Natural killer cell treated with Interleukin-12 subunit alpha and Interleukin-12 subunit beta and Interleukin-15 and Interleukin-18, amount 100 ng/mL, for 72 hours (primary cell): ENCODE measurements around the gene CR1L. TPM values are rescaled to one million over a fixed set of nuclear protein-coding genes. Genes with fewer than 3 reads are reported as not detected.
"Not testable (repeated sequence)": the region's sequence is repeated elsewhere in the genome, so short reads cannot be mapped to it uniquely, and the experiment has no call there.

Source experiments
- ATAC-seq, 2 donors: fragments of 150-1000 bp; cut with Tn5 transposase in 1 of 2; sonication (Bioruptor Pico), chemical (Tn5 transposase) in 1 of 2; 2 replicates each; pipeline ENCODE4 v1.10.0; 2021
- DNase-seq: peaks from one replicate; pipeline ENCODE4 v3.0.0; 2022; ENCODE audit warnings: low spot score
- H3K27ac Mint-ChIP-seq, 2 donors: 1 replicate in 1 of 2; 2 replicates in 1 of 2; pipeline ENCODE4 v1.8.0; 2022; ENCODE audit warnings: mixed read lengths in 2 of 2, mild to moderate bottlenecking in 1 of 2, moderate library complexity in 1 of 2
- H3K27me3 Mint-ChIP-seq, 2 donors: 1 replicate in 1 of 2; 2 replicates in 1 of 2; pipeline ENCODE4 v1.8.0; 2022; ENCODE audit warnings: mixed read lengths in 2 of 2
- H3K36me3 Mint-ChIP-seq: one replicate; pipeline ENCODE4 v1.8.0; 2022; ENCODE audit warnings: mixed read lengths
- H3K4me1 Mint-ChIP-seq, 2 donors: 1 replicate in 1 of 2; 2 replicates in 1 of 2; pipeline ENCODE4 v1.8.0; 2022; ENCODE audit warnings: low read depth in 2 of 2, mixed read lengths in 2 of 2, mild to moderate bottlenecking in 1 of 2
- H3K4me3 Mint-ChIP-seq: one replicate; pipeline ENCODE4 v1.8.0; 2022; ENCODE audit warnings: mixed read lengths
- H3K9me3 Mint-ChIP-seq: 2 replicates; pipeline ENCODE4 v1.8.0; 2022; ENCODE audit warnings: mixed read lengths
- total RNA-seq, 2 donors: library from RNA; stranded (reverse); gene quantifications; one replicate each; pipeline ENCODE4 v1.2.3, GENCODE V29; 2022

Gene CR1L
- total RNA-seq, 2 donors from 2014 or later = not detected

GRCh38 chr1:207719234-207719633 lies 74.3 kb downstream of the CR1L start:
- ATAC-seq (no peak), DNase-seq (no peak)
- Mint-ChIP-seq H3K27me3 (peaks cover 10 to 14% of the 10 kb centered on the region in 2 donors), H3K27ac (no peak overlapping the region), H3K4me3 (no peak overlapping the region), H3K4me1 (no peaks in the 10 kb centered on the region), H3K9me3 (no peaks in the 10 kb centered on the region), H3K36me3 (no peaks in the 10 kb centered on the region)

- DNase-seq, ATAC-seq, H3K4me1 Mint-ChIP-seq, H3K9me3 Mint-ChIP-seq, H3K27me3 Mint-ChIP-seq, H3K27ac Mint-ChIP-seq, H3K36me3 Mint-ChIP-seq, H3K4me3 Mint-ChIP-seq: not testable (repeated sequence)
Observed at GRCh38 chr1:207728200-207728858, 83.4 kb downstream of the CR1L start.

- H3K36me3 Mint-ChIP-seq, H3K4me3 Mint-ChIP-seq, H3K27me3 Mint-ChIP-seq, ATAC-seq, DNase-seq, H3K4me1 Mint-ChIP-seq, H3K9me3 Mint-ChIP-seq, H3K27ac Mint-ChIP-seq: not testable (repeated sequence)
Observed at GRCh38 chr1:207737503-207738157, 92.7 kb downstream of the CR1L start.

GRCh38 chr1:207738158-207738659 lies 93.3 kb downstream of the CR1L start:
- not testable (repeated sequence) for H3K4me3 Mint-ChIP-seq, H3K27me3 Mint-ChIP-seq, H3K4me1 Mint-ChIP-seq, ATAC-seq, H3K27ac Mint-ChIP-seq, H3K9me3 Mint-ChIP-seq, DNase-seq, H3K36me3 Mint-ChIP-seq

- Mint-ChIP-seq H3K36me3 (no peaks in the 10 kb centered on the region), H3K4me1 (no peaks in the 10 kb centered on the region), H3K27me3 (peaks cover 6 to 8% of the 10 kb centered on the region in 2 donors), H3K4me3 (no peak overlapping the region), H3K27ac (no peak overlapping the region), H3K9me3 (no peaks in the 10 kb centered on the region)
- DNase-seq (no peak), ATAC-seq (no peak)
Observed at GRCh38 chr1:207740207-207740606, 95.3 kb downstream of the CR1L start.

GRCh38 chr1:207742850-207743555 lies 98.1 kb downstream of the CR1L start:
- H3K27ac Mint-ChIP-seq = no peak overlapping the region
- no peaks in the 10 kb centered on the region for H3K4me1 Mint-ChIP-seq
- H3K4me3 Mint-ChIP-seq = no peak overlapping the region
- DNase-seq = no peak
- no peaks in the 10 kb centered on the region for H3K36me3 Mint-ChIP-seq
- H3K9me3 Mint-ChIP-seq = no peaks in the 10 kb centered on the region
- peaks cover 6 to 8% of the 10 kb centered on the region in 2 donors for H3K27me3 Mint-ChIP-seq
- ATAC-seq = no peak

GRCh38 chr1:207744000-207744534 lies 99.1 kb downstream of the CR1L start:
- Mint-ChIP-seq H3K9me3 (no peaks in the 10 kb centered on the region), H3K36me3 (no peaks in the 10 kb centered on the region), H3K27ac (no peak overlapping the region), H3K4me1 (no peaks in the 10 kb centered on the region), H3K27me3 (peaks cover 0 to 8% of the 10 kb centered on the region in 2 donors), H3K4me3 (no peak overlapping the region)
- DNase-seq (no peak), ATAC-seq (no peak)

- ATAC-seq (no peak), DNase-seq (no peak)
- Mint-ChIP-seq H3K27me3 (peaks cover 0 to 8% of the 10 kb centered on the region in 2 donors), H3K36me3 (no peaks in the 10 kb centered on the region), H3K27ac (no peak overlapping the region), H3K4me3 (no peak overlapping the region), H3K9me3 (no peaks in the 10 kb centered on the region), H3K4me1 (no peaks in the 10 kb centered on the region)
Observed at GRCh38 chr1:207745285-207745684, 100.4 kb downstream of the CR1L start.

GRCh38 chr1:207745839-207746767 lies 101.2 kb downstream of the CR1L start:
- H3K36me3 Mint-ChIP-seq = no peaks in the 10 kb centered on the region
- no peak overlapping the region for H3K4me3 Mint-ChIP-seq
- H3K4me1 Mint-ChIP-seq = peaks cover 2 to 3% of the 10 kb centered on the region in 2 donors
- no peak overlapping the region for H3K27ac Mint-ChIP-seq
- ATAC-seq = no peak
- H3K27me3 Mint-ChIP-seq = peaks cover 0 to 8% of the 10 kb centered on the region in 2 donors
- DNase-seq = no peak
- H3K9me3 Mint-ChIP-seq = no peaks in the 10 kb centered on the region

GRCh38 chr1:207747627-207748492 lies 102.9 kb downstream of the CR1L start:
- ATAC-seq = no peak
- H3K27me3 Mint-ChIP-seq = peaks cover 0 to 4% of the 10 kb centered on the region in 2 donors
- no peak overlapping the region for H3K27ac Mint-ChIP-seq
- H3K36me3 Mint-ChIP-seq = no peaks in the 10 kb centered on the region
- peaks cover 14 to 20% of the 10 kb centered on the region in 2 donors for H3K4me1 Mint-ChIP-seq
- DNase-seq = no peak
- H3K4me3 Mint-ChIP-seq = no peak overlapping the region
- no peaks in the 10 kb centered on the region for H3K9me3 Mint-ChIP-seq

GRCh38 chr1:207748737-207749528 lies 104.0 kb downstream of the CR1L start:
- ATAC-seq = no peak
- Mint-ChIP-seq H3K27me3 (peaks cover 0 to 4% of the 10 kb centered on the region in 2 donors), H3K9me3 (no peaks in the 10 kb centered on the region), H3K36me3 (no peaks in the 10 kb centered on the region), H3K4me3 (no peak overlapping the region), H3K27ac (no peak overlapping the region), H3K4me1 (peaks cover 19 to 27% of the 10 kb centered on the region in 2 donors)
- no peak for DNase-seq
